Measurements from ENCODE around the gene ERBB4. TPM values are rescaled to one million over a fixed set of nuclear protein-coding genes. Genes with fewer than 3 reads are reported as not detected.

Gene ERBB4
- total RNA-seq, 1 experiment from 2014 or later = 0.15 TPM

GRCh38 chr2:212076456-212076855 is 462.1 kb downstream of the ERBB4 start:
- no peak for TF ChIP-seq POLR2AphosphoS5 (IDR thresholded peaks at IDR 0.05; ENCODE audit: low read depth, low read length)
- no TSS peak for BruUV-seq (replicated peaks)
- 0 out of 2 replicates have a peak, but pooled peaks cover 2% of the 10 kb centered on the region for H3K36me3 ChIP-seq (ENCODE audit: control insufficient read depth, insufficient read depth, low read length)
- CTCF ChIA-PET = no interaction called here
- no peaks in the 10 kb centered on the region for H3K9me3 ChIP-seq (ENCODE audit: control insufficient read depth, insufficient read depth, low read depth, low read length)
- no peak for ATAC-seq
- intact Hi-C loops (cut with micrococcal nuclease; ENCODE audit: unreplicated experiment) (no loop called here), in situ Hi-C loops (cut with HindIII; ENCODE audit: low pct_unique_long_range_greater_than_20kb, low sequenced_read_pairs) (no loop called here)
- POLR2A ChIA-PET = no interaction called here
- H3K27ac ChIP-seq (ENCODE audit: low read length) = no peak overlapping the region
- H3K27me3 ChIP-seq (ENCODE audit: control insufficient read depth, insufficient read depth, low read length) = no peaks in the 10 kb centered on the region
- H3K4me3 ChIP-seq (ENCODE audit: low read depth in 2 of 2, low read length in 2 of 2) = no peak overlapping the region
- no peak for DNase-seq (ENCODE audit: low read depth, low spot score)
- no peaks in the 10 kb centered on the region for H3K4me1 ChIP-seq (ENCODE audit: control insufficient read depth, insufficient read depth, low read length)

GRCh38 chr2:212073360-212073759 is 465.2 kb downstream of the ERBB4 start:
- CTCF ChIA-PET = no interaction called here
- Histone ChIP-seq H3K36me3 (ENCODE audit: control insufficient read depth, insufficient read depth, low read length) (0 out of 2 replicates have a peak, but pooled peaks cover 2% of the 10 kb centered on the region), H3K27me3 (ENCODE audit: control insufficient read depth, insufficient read depth, low read length) (no peaks in the 10 kb centered on the region), H3K4me3 (ENCODE audit: low read depth in 2 of 2, low read length in 2 of 2) (no peak overlapping the region), H3K4me1 (ENCODE audit: control insufficient read depth, insufficient read depth, low read length) (no peaks in the 10 kb centered on the region), H3K9me3 (ENCODE audit: control insufficient read depth, insufficient read depth, low read depth, low read length) (no peaks in the 10 kb centered on the region), H3K27ac (ENCODE audit: low read length) (no peak overlapping the region)
- DNase-seq (ENCODE audit: low read depth, low spot score) (no peak), ATAC-seq (no peak)
- no peak for TF ChIP-seq POLR2AphosphoS5 (IDR thresholded peaks at IDR 0.05; ENCODE audit: low read depth, low read length)
- TF ChIP-seq TCF7L2 (IDR thresholded peaks at IDR 0.05; ENCODE audit: low read depth, low read length) = no peak
- TF ChIP-seq, protein P1, sequence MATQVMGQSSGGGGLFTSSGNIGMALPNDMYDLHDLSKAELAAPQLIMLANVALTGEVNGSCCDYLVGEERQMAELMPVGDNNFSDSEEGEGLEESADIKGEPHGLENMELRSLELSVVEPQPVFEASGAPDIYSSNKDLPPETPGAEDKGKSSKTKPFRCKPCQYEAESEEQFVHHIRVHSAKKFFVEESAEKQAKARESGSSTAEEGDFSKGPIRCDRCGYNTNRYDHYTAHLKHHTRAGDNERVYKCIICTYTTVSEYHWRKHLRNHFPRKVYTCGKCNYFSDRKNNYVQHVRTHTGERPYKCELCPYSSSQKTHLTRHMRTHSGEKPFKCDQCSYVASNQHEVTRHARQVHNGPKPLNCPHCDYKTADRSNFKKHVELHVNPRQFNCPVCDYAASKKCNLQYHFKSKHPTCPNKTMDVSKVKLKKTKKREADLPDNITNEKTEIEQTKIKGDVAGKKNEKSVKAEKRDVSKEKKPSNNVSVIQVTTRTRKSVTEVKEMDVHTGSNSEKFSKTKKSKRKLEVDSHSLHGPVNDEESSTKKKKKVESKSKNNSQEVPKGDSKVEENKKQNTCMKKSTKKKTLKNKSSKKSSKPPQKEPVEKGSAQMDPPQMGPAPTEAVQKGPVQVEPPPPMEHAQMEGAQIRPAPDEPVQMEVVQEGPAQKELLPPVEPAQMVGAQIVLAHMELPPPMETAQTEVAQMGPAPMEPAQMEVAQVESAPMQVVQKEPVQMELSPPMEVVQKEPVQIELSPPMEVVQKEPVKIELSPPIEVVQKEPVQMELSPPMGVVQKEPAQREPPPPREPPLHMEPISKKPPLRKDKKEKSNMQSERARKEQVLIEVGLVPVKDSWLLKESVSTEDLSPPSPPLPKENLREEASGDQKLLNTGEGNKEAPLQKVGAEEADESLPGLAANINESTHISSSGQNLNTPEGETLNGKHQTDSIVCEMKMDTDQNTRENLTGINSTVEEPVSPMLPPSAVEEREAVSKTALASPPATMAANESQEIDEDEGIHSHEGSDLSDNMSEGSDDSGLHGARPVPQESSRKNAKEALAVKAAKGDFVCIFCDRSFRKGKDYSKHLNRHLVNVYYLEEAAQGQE (IDR thresholded peaks at IDR 0.05; ENCODE audit: insufficient read depth in 1 of 2, low read depth in 2 of 2, low read length in 1 of 2) = no peak
- no peak for TF ChIP-seq SIN3A (IDR thresholded peaks at IDR 0.05; ENCODE audit: borderline replicate concordance, insufficient read depth, low read depth, low read length)
- TF ChIP-seq, protein P2, sequence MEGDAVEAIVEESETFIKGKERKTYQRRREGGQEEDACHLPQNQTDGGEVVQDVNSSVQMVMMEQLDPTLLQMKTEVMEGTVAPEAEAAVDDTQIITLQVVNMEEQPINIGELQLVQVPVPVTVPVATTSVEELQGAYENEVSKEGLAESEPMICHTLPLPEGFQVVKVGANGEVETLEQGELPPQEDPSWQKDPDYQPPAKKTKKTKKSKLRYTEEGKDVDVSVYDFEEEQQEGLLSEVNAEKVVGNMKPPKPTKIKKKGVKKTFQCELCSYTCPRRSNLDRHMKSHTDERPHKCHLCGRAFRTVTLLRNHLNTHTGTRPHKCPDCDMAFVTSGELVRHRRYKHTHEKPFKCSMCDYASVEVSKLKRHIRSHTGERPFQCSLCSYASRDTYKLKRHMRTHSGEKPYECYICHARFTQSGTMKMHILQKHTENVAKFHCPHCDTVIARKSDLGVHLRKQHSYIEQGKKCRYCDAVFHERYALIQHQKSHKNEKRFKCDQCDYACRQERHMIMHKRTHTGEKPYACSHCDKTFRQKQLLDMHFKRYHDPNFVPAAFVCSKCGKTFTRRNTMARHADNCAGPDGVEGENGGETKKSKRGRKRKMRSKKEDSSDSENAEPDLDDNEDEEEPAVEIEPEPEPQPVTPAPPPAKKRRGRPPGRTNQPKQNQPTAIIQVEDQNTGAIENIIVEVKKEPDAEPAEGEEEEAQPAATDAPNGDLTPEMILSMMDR (IDR thresholded peaks at IDR 0.05) = no peak
- intact Hi-C loops (cut with micrococcal nuclease; ENCODE audit: unreplicated experiment) (no loop called here), in situ Hi-C loops (cut with HindIII; ENCODE audit: low pct_unique_long_range_greater_than_20kb, low sequenced_read_pairs) (no loop called here)
- POLR2A ChIA-PET = no interaction called here
- BruUV-seq (replicated peaks) = no TSS peak

GRCh38 chr2:212066546-212066945 is 472.1 kb downstream of the ERBB4 start:
- ATAC-seq (no peak), DNase-seq (ENCODE audit: low read depth, low spot score) (no peak)
- no peak overlapping the region for H3K4me3 ChIP-seq (ENCODE audit: low read depth in 2 of 2, low read length in 2 of 2)
- no peaks in the 10 kb centered on the region for H3K27me3 ChIP-seq (ENCODE audit: control insufficient read depth, insufficient read depth, low read length)
- POLR2A ChIA-PET = no interaction called here
- H3K9me3 ChIP-seq (ENCODE audit: control insufficient read depth, insufficient read depth, low read depth, low read length) = no peaks in the 10 kb centered on the region
- H3K36me3 ChIP-seq (ENCODE audit: control insufficient read depth, insufficient read depth, low read length) = no peaks in the 10 kb centered on the region
- CTCF ChIA-PET = no interaction called here
- no peak overlapping the region for H3K27ac ChIP-seq (ENCODE audit: low read length)
- BruUV-seq (replicated peaks) = no TSS peak
- intact Hi-C loops (cut with micrococcal nuclease; ENCODE audit: unreplicated experiment) = no loop called here
- no peak for TF ChIP-seq POLR2AphosphoS5 (IDR thresholded peaks at IDR 0.05; ENCODE audit: low read depth, low read length)
- no peak for TF ChIP-seq TCF7L2 (IDR thresholded peaks at IDR 0.05; ENCODE audit: low read depth, low read length)
- no peak for TF ChIP-seq SIN3A (IDR thresholded peaks at IDR 0.05; ENCODE audit: borderline replicate concordance, insufficient read depth, low read depth, low read length)
- TF ChIP-seq, protein P2 (IDR thresholded peaks at IDR 0.05) = no peak
- TF ChIP-seq, protein P1 (IDR thresholded peaks at IDR 0.05; ENCODE audit: insufficient read depth in 1 of 2, low read depth in 2 of 2, low read length in 1 of 2) = no peak
- in situ Hi-C loops (cut with HindIII; ENCODE audit: low pct_unique_long_range_greater_than_20kb, low sequenced_read_pairs) = no loop called here
- no peaks in the 10 kb centered on the region for H3K4me1 ChIP-seq (ENCODE audit: control insufficient read depth, insufficient read depth, low read length)
